GM21515 (cell line): ENCODE data around the gene REN.

Source experiments
- ATAC-seq: cut with Tn5 transposase; IDR thresholded peaks from one replicate; pipeline ENCODE4 v1.9.1; 2021; ENCODE audit not compliant: unreplicated experiment

Gene REN

DNA sequence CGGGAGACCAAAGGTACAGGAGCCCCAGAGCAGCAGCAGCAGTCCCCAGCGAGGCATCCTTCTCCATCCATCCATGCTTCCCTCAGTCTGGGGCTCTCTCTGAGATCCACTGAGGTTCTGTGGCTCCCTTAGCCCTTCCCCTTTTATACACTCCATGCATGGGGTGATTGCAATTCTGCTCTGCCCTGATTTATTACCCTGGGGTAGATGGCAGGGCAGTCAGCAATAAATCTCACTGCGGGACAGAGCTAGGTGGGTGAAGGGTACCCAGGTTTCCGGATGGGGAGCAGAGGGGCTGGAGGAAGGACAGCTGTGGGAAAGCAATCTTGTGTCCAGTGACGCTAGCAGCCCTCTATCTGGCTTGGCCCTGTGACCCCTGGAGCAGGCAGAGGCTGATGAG, at the start of gene REN:
REN (minus strand) TSS at position 119 of the 400 bp plus-strand sequence; CDS start at position 75, 44 bp downstream.
- no peak for ATAC-seq

DNA sequence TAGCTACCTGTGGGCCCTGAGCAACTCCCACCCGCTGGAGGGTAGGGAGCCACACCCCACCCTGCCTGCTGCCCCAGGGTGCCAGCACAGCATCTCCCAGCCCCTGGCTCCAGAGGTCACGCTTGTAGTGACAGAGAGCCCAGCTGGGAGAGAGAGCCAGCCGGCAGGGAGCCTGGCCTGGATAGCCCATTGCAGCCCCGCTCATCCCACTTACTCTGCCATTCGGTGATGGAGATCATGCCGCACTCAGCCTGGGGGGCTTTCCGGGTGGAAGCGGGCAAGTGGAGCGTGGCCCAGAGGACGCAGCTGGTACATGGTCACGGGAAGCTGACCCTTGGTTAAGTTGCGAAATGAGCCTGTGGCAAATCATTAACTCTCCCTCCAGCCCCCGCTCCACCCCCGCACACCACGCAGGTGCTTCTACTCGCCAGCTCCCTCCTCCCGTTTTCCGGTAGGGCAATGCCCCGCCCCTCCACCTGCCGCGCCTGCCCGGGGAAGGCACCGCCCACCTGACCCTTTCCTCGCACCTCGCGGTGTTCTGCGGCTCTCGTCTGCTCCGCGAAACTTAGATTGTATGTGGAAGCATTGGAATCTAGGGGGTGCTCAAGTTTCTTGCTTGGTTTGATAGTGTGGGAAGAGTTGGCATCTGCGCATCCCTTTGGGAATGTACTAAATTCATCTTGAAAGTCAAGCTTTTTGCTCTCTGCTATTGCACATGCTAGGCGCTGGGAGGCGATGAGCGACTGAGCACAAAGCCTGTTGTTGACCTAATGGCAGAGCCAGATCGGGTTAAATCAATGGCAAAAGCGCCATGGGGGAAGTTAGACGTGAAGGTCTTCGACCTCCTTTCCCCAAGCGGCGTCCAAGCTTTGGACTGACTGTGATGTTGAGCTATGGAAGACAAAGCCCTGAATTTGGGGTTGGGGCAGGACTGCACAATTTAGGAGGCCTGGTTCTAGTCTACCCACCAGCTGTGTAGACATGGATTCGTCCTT, 47.8 kb upstream of the REN start, which contains the start of gene GOLT1A:
GOLT1A (minus strand) TSS at position 321 of the 995 bp plus-strand sequence; CDS start at position 239, 82 bp downstream.
- ATAC-seq = no peak

DNA sequence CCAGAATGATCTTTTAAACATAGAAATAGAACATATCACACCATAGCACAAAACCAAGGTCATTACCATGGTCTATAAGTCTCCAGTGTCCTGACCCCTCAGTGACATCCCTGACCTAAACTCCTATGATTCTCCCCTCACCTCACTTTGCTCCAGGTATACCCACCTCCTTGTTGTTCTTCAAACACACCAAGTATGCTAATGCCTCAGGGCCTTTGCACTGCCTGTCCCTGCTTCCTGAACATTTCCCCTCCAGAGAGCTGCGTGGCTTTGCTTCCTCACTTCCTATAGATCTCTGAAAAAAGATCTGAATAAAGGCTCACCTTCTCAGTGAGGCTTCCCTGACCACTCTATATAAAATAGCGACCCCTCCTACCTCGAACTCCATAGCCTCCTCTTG, 46.6 kb upstream of the REN start:
- no peak for ATAC-seq

GRCh38 chr1:204211046-204211445, 44.9 kb upstream of the REN start:
- ATAC-seq = no peak

- peak; percentile 52 for ATAC-seq
Observed at GRCh38 chr1:204207136-204207616, 41.0 kb upstream of the REN start.

DNA sequence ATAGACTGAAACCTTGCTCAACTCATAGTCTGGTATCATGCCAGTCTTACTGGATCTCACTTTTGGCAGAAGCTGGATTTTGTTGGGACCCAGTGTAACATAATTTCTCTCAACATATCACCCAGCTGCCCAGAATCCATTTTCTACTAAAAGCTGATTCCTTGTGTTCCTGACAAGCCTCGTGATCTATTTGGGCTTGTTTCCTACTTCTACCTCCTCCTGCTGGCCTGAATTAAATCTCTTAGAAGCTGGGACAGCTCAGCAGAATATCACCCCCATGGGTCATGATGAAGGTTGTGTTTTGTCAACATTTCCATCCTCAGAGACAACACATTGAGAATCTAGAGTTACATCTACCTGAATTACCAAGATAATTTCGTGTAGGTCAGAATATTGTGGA, 40.0 kb upstream of the REN start:
- ATAC-seq = no peak

GRCh38 chr1:204205486-204205885, 39.3 kb upstream of the REN start:
- no peak for ATAC-seq

GRCh38 chr1:204204944-204205343, 38.8 kb upstream of the REN start:
- ATAC-seq = no peak

GRCh38 chr1:204203206-204203767, 37.1 kb upstream of the REN start:
- ATAC-seq = no peak

GRCh38 chr1:204202481-204202880, 36.3 kb upstream of the REN start:
- no peak for ATAC-seq

GRCh38 chr1:204201348-204202040, 35.4 kb upstream of the REN start:
- no peak for ATAC-seq

DNA sequence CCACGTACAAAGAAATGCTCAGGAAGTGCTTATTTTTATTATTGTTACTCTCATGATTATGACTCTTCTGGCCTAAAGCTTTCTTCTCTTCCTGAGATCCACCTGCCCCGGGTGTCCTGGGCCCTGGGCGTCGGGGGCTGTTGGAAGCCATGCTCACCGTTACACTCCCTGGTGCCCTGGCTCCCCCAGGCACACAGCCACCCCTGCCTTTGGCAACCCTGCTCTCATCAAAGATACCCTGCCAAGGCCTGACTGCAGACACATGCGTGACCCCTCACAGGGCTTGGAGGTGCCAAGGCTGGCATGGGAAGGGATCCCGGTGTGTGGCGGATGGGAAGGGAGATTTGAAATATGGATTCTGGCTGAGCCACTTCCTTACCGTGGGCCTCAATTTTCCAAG, 33.4 kb upstream of the REN start:
- no peak for ATAC-seq

DNA sequence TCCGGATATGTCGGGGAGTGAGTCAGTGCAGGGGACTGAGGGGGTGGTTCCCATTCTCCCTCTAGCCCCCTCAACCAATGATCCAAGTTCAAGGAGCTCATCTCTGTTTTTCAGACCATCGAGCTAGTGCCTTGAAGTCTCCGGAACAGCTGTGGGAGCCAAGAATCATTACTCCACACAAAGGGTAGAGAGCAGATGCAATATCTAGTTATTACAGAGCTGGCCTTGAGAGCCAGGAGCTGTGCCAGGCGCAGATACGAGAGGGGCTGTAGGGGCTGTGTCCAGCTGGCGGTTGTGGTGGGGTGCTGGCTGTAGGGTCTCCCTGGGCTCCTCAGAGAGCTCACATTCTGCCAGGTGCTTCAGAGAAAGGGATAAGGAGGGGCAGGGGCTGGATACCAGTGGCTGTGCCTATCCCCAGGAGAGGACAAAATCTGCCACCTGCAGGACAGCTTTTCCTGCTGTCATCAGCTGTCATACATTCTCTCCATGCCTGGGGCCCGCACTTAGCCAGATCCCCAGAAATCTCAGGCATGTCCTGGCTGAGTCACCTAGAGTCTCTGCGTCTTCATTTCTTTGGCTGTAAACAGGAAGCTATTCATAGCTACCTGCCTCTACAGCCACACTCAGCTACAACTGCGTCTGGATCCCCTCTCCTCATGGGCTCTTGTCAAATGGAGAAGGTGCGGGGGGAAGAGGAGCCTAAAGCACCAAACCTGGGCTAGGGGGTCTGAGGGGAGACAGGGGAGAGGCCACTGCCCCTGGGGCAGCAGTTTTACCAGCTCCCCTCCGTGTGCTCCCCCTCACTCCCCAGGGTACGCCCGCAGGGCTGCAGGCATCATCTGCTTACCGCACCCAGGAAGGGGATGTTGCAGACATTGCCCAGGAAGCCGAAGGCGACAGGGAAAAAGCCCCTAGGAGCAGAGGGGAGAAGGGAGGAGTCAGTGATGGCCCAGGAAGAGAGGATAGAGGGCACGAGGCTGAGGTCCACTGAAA, 32.5 kb upstream of the REN start:
- no peak for ATAC-seq

- ATAC-seq = no peak
Observed at GRCh38 chr1:204197068-204197467, 30.9 kb upstream of the REN start.

- ATAC-seq = no peak
Observed at GRCh38 chr1:204196068-204196795, 30.1 kb upstream of the REN start, which contains the start of gene KISS1. Gene KISS1, minus strand, starts transcription at chr1:204196491. Its CDS starts 3,615 bp downstream, at chr1:204192876.

DNA sequence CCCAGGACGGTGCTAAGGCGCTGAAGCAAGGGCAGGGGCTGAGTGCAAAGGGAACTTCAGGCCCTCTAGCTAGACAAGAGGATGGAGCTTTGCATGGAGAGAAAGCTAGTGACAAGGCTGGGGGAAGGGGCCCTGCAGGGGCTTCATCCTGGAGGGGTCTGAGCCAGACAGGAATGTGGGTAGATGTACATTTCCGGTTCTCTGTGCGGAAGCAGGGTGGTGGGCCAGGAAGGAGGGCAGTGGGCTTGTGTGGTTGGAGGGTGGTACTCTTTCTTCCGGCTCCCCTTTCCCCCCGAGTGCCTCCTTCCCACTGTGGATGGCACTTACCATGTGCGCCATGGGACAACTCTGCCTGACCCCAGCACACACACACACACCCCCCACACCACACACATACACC, 28.6 kb upstream of the REN start:
- ATAC-seq = no peak

DNA sequence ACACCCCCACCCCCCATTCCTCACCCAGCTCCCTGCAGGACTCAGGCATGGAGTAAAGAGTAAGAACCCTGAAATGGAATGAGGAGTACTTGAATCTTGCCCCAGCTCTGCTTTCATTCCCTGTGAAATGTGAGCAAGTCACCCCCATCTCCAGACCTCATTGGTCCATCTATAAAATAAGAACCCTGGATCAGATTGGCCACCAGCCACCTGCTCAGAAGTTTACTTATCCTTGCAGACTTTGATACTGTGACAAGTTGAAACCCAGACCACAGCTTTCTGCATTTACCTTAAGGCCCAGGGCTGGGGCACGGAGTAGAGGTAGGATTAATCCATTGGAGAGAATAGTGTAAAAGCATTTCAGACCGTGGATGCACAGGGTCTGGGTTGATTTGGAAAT, 27.9 kb upstream of the REN start:
- no peak for ATAC-seq

- ATAC-seq = no peak
Observed at GRCh38 chr1:204192589-204193352, 26.6 kb upstream of the REN start.

DNA sequence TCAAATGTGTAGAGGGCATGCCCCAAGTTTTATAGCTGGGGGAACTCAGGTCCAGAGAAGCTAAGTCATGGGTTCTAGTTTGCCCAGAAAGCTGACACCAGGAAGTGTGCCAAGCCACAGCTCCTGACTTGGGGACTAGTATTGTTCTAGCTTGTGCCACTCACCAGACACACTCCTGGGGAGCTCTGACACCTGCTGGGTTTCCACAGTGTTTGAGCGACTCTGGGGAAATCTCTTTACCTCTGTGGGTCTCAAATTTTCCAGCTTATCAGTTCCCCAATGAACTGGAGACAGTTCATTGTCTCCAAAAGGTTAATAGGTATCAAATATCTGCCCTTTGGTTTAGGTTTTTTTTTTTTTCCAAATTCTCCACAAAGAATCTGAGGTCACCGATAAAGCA, 25.9 kb upstream of the REN start:
- ATAC-seq = no peak
